Measurements from ENCODE around the gene KRTAP1-3. TPM values are rescaled to one million over a fixed set of nuclear protein-coding genes. Genes with fewer than 3 reads are reported as not detected.

KRTAP1-3 gene
- total and polyA plus RNA-seq, 8 donors = not detected

GRCh38 chr17:41029633-41030245 is 4.9 kb downstream of the KRTAP1-3 start, which contains the start of gene KRTAP1-4:
KRTAP1-4 (minus strand) TSS chr17:41030195; CDS start chr17:41030078, 117 bp downstream.
- intact Hi-C loops (cut with DNase I) = no loop called here
- Histone ChIP-seq H3K4me1 (no peaks in the 10 kb centered on the region), H3K27ac (no peak within 1 kb of the TSS), H3K4me3 (no peak within 1 kb of the TSS), H3K27me3 (peaks cover 0 to 21% of the 10 kb centered on the region in 2 donors), H3K9me3 (no peaks in the 10 kb centered on the region), H3K36me3 (no peaks in the 10 kb centered on the region)
- DNase-seq (no peak), ATAC-seq (no peak)
- TF ChIP-seq CTCF (IDR thresholded peaks at IDR 0.05) = no peak

- no peak for TF ChIP-seq CTCF (IDR thresholded peaks at IDR 0.05)
- peaks cover 0 to 21% of the 10 kb centered on the region in 2 donors for H3K27me3 ChIP-seq
- no peaks in the 10 kb centered on the region for H3K4me1 ChIP-seq
- no peak within 1 kb of the TSS for H3K4me3 ChIP-seq
- no peaks in the 10 kb centered on the region for H3K9me3 ChIP-seq
- no peak within 1 kb of the TSS for H3K27ac ChIP-seq
- DNase-seq (peak in 1 of 4 donors; percentile 64), ATAC-seq (no peak)
- intact Hi-C loops (cut with DNase I) = no loop called here
- no peaks in the 10 kb centered on the region for H3K36me3 ChIP-seq
Observed at GRCh38 chr17:41026715-41027471, 7.8 kb downstream of the KRTAP1-3 start, which contains the start of gene KRTAP1-5. KRTAP1-5 (minus strand) TSS chr17:41027208; CDS start chr17:41027155, 53 bp downstream.

- no peaks in the 10 kb centered on the region for H3K4me1 ChIP-seq
- DNase-seq (no peak), ATAC-seq (no peak)
- no peak overlapping the region for H3K27ac ChIP-seq
- peaks cover 0 to 7% of the 10 kb centered on the region in 2 donors for H3K27me3 ChIP-seq
- H3K9me3 ChIP-seq = no peaks in the 10 kb centered on the region
- intact Hi-C loops (cut with DNase I) = no loop called here
- H3K4me3 ChIP-seq = no peak overlapping the region
- no peak for TF ChIP-seq CTCF (IDR thresholded peaks at IDR 0.05)
- H3K36me3 ChIP-seq = no peaks in the 10 kb centered on the region
Observed at GRCh38 chr17:41024697-41025096, 10.0 kb downstream of the KRTAP1-3 start.

- no peaks in the 10 kb centered on the region for H3K9me3 ChIP-seq
- ATAC-seq = no peak
- no peaks in the 10 kb centered on the region for H3K4me1 ChIP-seq
- H3K27me3 ChIP-seq = no peaks in the 10 kb centered on the region
- H3K4me3 ChIP-seq = no peak overlapping the region
- no peaks in the 10 kb centered on the region for H3K36me3 ChIP-seq
- no peak for TF ChIP-seq CTCF (IDR thresholded peaks at IDR 0.05)
- no peak overlapping the region for H3K27ac ChIP-seq
- DNase-seq = no peak
- intact Hi-C loops (cut with DNase I) = no loop called here
Observed at GRCh38 chr17:41020336-41020735, 14.3 kb downstream of the KRTAP1-3 start.

GRCh38 chr17:41019415-41019814 is 15.3 kb downstream of the KRTAP1-3 start:
- TF ChIP-seq CTCF (IDR thresholded peaks at IDR 0.05) = no peak
- Histone ChIP-seq H3K4me1 (no peaks in the 10 kb centered on the region), H3K27me3 (no peaks in the 10 kb centered on the region), H3K36me3 (no peaks in the 10 kb centered on the region), H3K27ac (no peak overlapping the region), H3K4me3 (no peak overlapping the region), H3K9me3 (no peaks in the 10 kb centered on the region)
- no peak for ATAC-seq
- intact Hi-C loops (cut with DNase I) = no loop called here
- DNase-seq = no peak

Measured in left lung (tissue), 10 donors.